IMR-90 (cell line): ENCODE measurements around the gene GPX4.

Experiments used
- MAZ ChIP-seq: IDR thresholded peaks from 2 replicates; pipeline ENCODE4 v1.6.1; 2012; ENCODE audit warnings: low read depth, mild to moderate bottlenecking, low read length, improper control_type of control experiment, moderate library complexity, borderline replicate concordance
- POLR2A ChIP-seq: IDR thresholded peaks from 2 replicates; pipeline ENCODE4 v1.6.1; 2012; ENCODE audit warnings: mild to moderate bottlenecking, low read depth, low read length
- TF ChIP-seq, protein P1 (sequence below): conservative IDR thresholded peaks from 2 replicates; pipeline ENCODE4 v1.5.1; 2012; ENCODE audit warnings: mild to moderate bottlenecking, low read depth, low read length, improper control_type of control experiment

DNA sequence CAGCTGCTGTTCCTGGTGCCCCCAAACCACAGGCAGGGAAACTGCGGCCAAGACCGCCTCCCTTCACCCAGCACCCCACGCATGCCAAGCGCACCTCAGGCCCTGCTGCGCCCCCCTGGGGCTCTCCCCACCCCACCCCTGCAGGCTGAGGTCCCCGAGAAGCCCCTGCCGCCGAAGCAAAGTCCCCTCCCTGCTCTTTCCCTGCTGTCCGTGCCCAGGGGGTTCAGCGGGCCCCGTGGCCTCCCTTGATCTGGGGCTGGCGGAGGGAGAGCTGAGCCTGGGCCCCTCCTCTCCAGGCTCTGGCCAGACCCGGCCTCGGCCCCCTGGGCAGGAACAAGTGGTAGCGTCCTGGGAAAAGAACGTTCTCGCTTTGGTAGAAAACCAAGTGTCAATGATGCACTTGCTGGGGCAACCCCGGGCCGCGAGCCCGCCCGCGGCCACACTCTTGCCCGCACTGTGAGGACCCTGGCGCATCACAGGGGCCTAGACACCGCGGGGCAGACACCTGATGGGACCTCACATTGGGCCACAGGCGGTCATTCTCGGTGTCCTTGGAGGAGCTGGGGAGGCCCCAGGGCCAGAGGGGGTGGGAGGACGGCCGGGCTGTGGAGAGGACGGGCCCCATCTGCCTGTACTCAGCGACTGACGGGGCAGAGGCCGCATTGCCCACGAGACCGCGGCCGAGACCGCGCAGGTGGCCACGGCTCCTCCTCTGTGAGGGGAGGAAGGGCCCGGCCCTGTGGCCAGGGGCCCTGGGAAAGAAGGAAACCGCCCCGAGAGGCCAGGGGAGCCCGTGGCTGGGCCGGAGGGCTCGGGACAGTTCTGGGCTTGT lies 29.0 kb downstream of the GPX4 start:
- TF ChIP-seq, protein P1, sequence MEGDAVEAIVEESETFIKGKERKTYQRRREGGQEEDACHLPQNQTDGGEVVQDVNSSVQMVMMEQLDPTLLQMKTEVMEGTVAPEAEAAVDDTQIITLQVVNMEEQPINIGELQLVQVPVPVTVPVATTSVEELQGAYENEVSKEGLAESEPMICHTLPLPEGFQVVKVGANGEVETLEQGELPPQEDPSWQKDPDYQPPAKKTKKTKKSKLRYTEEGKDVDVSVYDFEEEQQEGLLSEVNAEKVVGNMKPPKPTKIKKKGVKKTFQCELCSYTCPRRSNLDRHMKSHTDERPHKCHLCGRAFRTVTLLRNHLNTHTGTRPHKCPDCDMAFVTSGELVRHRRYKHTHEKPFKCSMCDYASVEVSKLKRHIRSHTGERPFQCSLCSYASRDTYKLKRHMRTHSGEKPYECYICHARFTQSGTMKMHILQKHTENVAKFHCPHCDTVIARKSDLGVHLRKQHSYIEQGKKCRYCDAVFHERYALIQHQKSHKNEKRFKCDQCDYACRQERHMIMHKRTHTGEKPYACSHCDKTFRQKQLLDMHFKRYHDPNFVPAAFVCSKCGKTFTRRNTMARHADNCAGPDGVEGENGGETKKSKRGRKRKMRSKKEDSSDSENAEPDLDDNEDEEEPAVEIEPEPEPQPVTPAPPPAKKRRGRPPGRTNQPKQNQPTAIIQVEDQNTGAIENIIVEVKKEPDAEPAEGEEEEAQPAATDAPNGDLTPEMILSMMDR: no peak
- TF ChIP-seq POLR2A (no peak), MAZ (no peak)
